Osteoblast (primary cell): ENCODE data around the gene SAXO2. TPM values are rescaled to one million over a fixed set of nuclear protein-coding genes. Genes with fewer than 3 reads are reported as not detected.
"Not testable (repeated sequence)": the region's sequence is repeated elsewhere in the genome, so short reads cannot be mapped to it uniquely, and the experiment has no call there.

Source experiments
- DNase-seq: peaks from one replicate; pipeline ENCODE4 v3.0.0; 2011; ENCODE audit warnings: low spot score, mixed read lengths; ENCODE audit not compliant: insufficient read length; ENCODE audit errors: missing footprints
- H2AFZ ChIP-seq: 2 replicates; pipeline ENCODE4 v1.6.0; 2011; ENCODE audit warnings: mild to moderate bottlenecking, low read length
- H3K27ac ChIP-seq: 2 replicates; pipeline ENCODE4 v1.5.1; 2011; ENCODE audit warnings: mild to moderate bottlenecking, low read depth, low read length, moderate library complexity
- H3K27me3 ChIP-seq: 2 replicates; pipeline ENCODE4 v1.6.0; 2012; ENCODE audit warnings: mild to moderate bottlenecking, control low read depth, inconsistent platforms, low read length, moderate library complexity; ENCODE audit not compliant: insufficient read depth
- H3K36me3 ChIP-seq: 2 replicates; pipeline ENCODE4 v1.5.1; 2011; ENCODE audit warnings: mild to moderate bottlenecking, low read length, control low read depth, moderate library complexity; ENCODE audit not compliant: insufficient read depth
- H3K4me1 ChIP-seq: 2 replicates; pipeline ENCODE4 v1.5.1; 2011; ENCODE audit warnings: mild to moderate bottlenecking, low read length, control low read depth, moderate library complexity; ENCODE audit not compliant: insufficient read depth
- H3K4me2 ChIP-seq: 2 replicates; pipeline ENCODE4 v1.6.0; 2011; ENCODE audit warnings: mild to moderate bottlenecking, low read length; ENCODE audit not compliant: insufficient read depth
- H3K4me3 ChIP-seq: fragments of 200-600 bp; sonication (generic); 3 replicates; pipeline ENCODE4 v1.5.1; 2012; ENCODE audit warnings: mild to moderate bottlenecking, low read length, inconsistent platforms; ENCODE audit not compliant: insufficient read depth
- H3K79me2 ChIP-seq: 2 replicates; pipeline ENCODE4 v1.6.0; 2012; ENCODE audit warnings: mild to moderate bottlenecking, low read length, control low read depth, inconsistent platforms; ENCODE audit not compliant: insufficient read depth
- H3K9me3 ChIP-seq: 2 replicates; pipeline ENCODE4 v1.5.1; 2011; ENCODE audit warnings: low read depth, low read length, control low read depth
- H4K20me1 ChIP-seq: 2 replicates; pipeline ENCODE4 v1.6.0; 2012; ENCODE audit warnings: mild to moderate bottlenecking, low read length, control low read depth; ENCODE audit not compliant: insufficient read depth
- CTCF ChIP-seq: IDR thresholded peaks from 2 replicates; pipeline ENCODE4 v1.5.1; 2011; ENCODE audit warnings: mild to moderate bottlenecking, low read depth, low read length, moderate library complexity; ENCODE audit errors: extremely low read depth
- total RNA-seq: library from RNA; depleted of rRNA; stranded (reverse); fragments of >200 nt; gene quantifications from 2 replicates; pipeline ENCODE4 v1.2.3, GENCODE V29; 2012

The SAXO2 gene
- total RNA-seq, 1 donor: 1.1 TPM

DNA sequence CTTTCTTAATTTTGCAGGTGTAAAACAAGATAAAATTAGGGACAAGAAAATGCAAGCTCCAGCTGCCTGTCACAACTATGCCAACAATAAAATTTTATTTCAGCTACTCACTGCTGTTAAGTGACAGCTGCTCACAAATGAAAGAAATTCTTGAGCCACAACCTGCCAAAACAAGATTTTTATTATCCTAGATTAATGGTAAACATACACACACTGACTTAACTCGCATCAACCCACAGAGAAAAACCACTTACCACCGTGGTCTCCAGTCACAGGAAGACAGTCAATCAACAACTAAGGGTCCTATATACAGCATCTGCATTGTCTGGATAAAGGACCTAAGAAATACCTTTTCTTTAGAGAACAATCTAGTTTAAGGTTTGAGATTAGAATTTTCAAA lies 31.4 kb upstream of the SAXO2 start:
- no peak overlapping the region for H3K27ac ChIP-seq

GRCh38 chr15:82231842-82232241 lies 30.8 kb upstream of the SAXO2 start:
- Histone ChIP-seq H4K20me1 (no peaks in the 10 kb centered on the region), H3K4me2 (no peak overlapping the region), H3K79me2 (peaks cover 2% of the 10 kb centered on the region), H3K27me3 (no peaks in the 10 kb centered on the region), H3K4me1 (no peaks in the 10 kb centered on the region), H3K9me3 (no peaks in the 10 kb centered on the region), H3K27ac (no peak overlapping the region), H3K36me3 (peaks cover 16% of the 10 kb centered on the region), H3K4me3 (no peak overlapping the region), H2AFZ (no peak overlapping the region)
- TF ChIP-seq CTCF: no peak
- no peak for DNase-seq

More for the DNA sequence above, 31.4 kb upstream of the SAXO2 start:
- Histone ChIP-seq H3K4me1 (no peaks in the 10 kb centered on the region), H3K27me3 (no peaks in the 10 kb centered on the region), H3K79me2 (peaks cover 2% of the 10 kb centered on the region), H2AFZ (no peak overlapping the region), H3K9me3 (no peaks in the 10 kb centered on the region), H3K36me3 (peaks cover 19% of the 10 kb centered on the region), H4K20me1 (no peaks in the 10 kb centered on the region), H3K4me2 (no peak overlapping the region), H3K4me3 (no peak overlapping the region)
- TF ChIP-seq CTCF: no peak
- no peak for DNase-seq

- H3K9me3 ChIP-seq, H3K79me2 ChIP-seq, H3K4me2 ChIP-seq, H3K27ac ChIP-seq, H4K20me1 ChIP-seq, H3K4me3 ChIP-seq, H2AFZ ChIP-seq, H3K27me3 ChIP-seq, H3K4me1 ChIP-seq, DNase-seq: not testable (repeated sequence)
- peaks cover 14% of the 10 kb centered on the region for H3K36me3 ChIP-seq
These were observed 24.6 kb upstream of the SAXO2 start for GRCh38 chr15:82237944-82238534.

DNA sequence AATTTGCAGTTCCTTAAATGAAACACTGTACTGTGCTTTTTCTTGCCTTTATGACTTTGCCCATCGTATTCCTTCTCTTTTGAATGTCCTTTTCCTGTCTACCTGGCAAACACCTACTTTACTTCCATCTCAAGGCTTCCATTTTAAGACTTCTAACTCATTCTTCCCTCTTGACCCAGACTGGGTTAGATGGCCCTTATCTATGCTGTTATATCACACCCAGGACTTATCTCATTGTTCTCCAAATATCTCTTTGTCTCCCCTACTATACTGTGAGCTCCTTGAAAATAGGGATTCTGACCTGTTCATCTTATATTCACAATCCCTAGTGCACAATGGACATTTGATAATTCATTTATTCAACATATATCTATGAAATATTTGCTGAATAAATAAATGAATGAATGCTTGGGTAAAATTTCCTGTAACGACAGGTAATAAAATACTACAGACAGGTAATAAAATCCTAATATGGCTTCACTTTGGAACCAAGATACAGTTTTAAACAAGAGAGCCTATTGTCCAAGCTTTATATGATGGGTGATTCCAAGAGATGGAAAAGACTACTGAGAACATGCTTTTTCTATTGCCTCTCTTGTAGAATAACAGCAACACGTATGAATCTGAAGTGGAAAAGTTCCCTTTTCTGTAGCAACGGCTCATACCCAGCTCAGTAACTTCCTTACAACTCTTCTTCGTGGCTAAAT lies 22.8 kb upstream of the SAXO2 start:
- TF ChIP-seq CTCF: no peak
- Histone ChIP-seq H3K36me3 (peaks cover 18% of the 10 kb centered on the region), H4K20me1 (no peaks in the 10 kb centered on the region), H3K4me1 (peaks cover 4% of the 10 kb centered on the region), H3K79me2 (peaks cover 7% of the 10 kb centered on the region), H3K27me3 (no peaks in the 10 kb centered on the region), H3K4me3 (no peak overlapping the region), H3K27ac (no peak overlapping the region), H3K4me2 (no peak overlapping the region), H3K9me3 (no peaks in the 10 kb centered on the region), H2AFZ (no peak overlapping the region)
- DNase-seq: no peak

DNA sequence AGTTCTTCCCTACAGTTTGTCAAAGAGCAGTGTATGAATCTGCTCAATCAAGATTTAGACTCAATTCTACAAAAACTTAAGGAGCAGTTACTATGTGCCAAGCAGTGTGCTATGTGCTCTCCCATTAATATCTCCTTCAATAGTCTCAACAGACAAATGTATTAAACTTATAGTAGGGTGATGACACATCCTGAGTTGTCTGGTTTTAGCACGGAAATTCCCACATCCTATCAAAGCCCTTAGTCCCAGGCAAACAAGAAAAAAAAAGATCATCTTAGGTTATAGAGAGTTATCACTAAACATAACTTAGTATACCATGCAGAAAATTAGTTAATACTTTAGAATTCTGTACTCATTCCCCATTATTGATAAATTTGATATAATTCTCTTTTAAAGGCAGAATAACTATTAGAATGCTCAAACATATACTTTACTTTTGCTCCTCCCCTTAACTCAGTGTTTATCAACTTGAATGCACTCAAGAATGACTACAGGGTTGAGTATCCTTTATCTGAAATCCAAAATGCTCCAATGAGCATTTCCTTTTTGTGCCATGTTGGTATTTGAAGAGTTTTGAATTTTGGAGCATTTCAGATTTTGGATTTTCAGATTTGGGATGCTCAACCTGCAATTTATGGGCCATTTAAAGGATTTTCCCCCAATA lies 20.6 kb upstream of the SAXO2 start:
- H4K20me1 ChIP-seq, H3K4me2 ChIP-seq, H3K4me3 ChIP-seq, H3K9me3 ChIP-seq, H3K27me3 ChIP-seq, H2AFZ ChIP-seq, H3K4me1 ChIP-seq: not testable (repeated sequence)
- Histone ChIP-seq H3K27ac (peak overlapping the region; percentile 16), H3K79me2 (peaks cover 13% of the 10 kb centered on the region), H3K36me3 (peaks cover 28% of the 10 kb centered on the region)
- peak; percentile 37 for DNase-seq

DNA sequence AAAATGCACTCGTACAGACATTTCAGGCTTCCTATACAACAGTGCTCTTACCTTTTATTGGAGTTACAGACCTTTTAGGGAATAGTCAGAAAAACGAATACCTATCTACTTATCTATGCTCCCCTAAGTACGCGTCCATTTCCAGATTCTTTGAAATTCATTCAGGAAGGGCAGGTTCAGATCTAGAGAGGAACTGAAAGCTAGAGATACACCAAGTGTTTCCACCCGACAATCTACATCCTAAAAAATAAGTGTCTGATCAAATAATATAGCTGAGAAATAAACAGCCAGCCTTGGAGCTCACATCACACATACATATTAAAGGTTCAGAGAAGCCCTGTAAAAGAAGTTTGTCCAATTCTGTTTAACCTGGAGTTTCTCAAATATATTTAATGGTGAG lies 19.0 kb upstream of the SAXO2 start:
- DNase-seq: not testable (repeated sequence)

More for the DNA sequence above, 19.0 kb upstream of the SAXO2 start:
- Histone ChIP-seq H3K79me2 (peaks cover 13% of the 10 kb centered on the region), H3K4me1 (peaks cover 13% of the 10 kb centered on the region), H3K36me3 (peaks cover 26% of the 10 kb centered on the region)
- H3K27ac ChIP-seq, H4K20me1 ChIP-seq, H3K27me3 ChIP-seq, H3K9me3 ChIP-seq, H3K4me2 ChIP-seq, H3K4me3 ChIP-seq, H2AFZ ChIP-seq: not testable (repeated sequence)
